T-cell (primary cell): ENCODE measurements around the gene ERMARD. TPM values are rescaled to one million over a fixed set of nuclear protein-coding genes. Genes with fewer than 3 reads are reported as not detected.

Source experiments
- total RNA-seq, 35 experiments: library from RNA in 6 of 35; stranded (reverse) in 6 of 35; fragments of 120-200 nt in 1 of 35; gene quantifications; one replicate each; pipeline versions ENCODE4 v1.2.1 to v1.2.4 and lab custom pipeline; 2013 to 2026

ERMARD gene
- total RNA-seq, 5 donors from 2014 or later (not counting 1 experiment from before 2014, with no cell fraction given) = 24.7 to 35.7 (median 29.9) TPM

Other genes with a start within 250 kb of the ERMARD start
- 10 to 100 TPM; 39.7 to 71.5 (median 52.5) TPM for gene WDR27, start 49.6 kb upstream of the ERMARD start, total RNA-seq
- 10 to 100 TPM; 17.6 to 30.7 (median 26.2) TPM for gene C6orf120, start 49.5 kb upstream of the ERMARD start, total RNA-seq
- 10 to 100 TPM; 77.8 to 94.1 (median 85.5) TPM for gene PHF10, start 27.1 kb upstream of the ERMARD start, total RNA-seq
- 1 to 10 TPM; 1.9 to 3.9 (median 2.7) TPM for gene DYNLT2, start 50 bp upstream of the ERMARD start, total RNA-seq